Gastrocnemius medialis (tissue), 4 donors: ENCODE data around the gene GSAP. TPM values are rescaled to one million over a fixed set of nuclear protein-coding genes. Genes with fewer than 3 reads are reported as not detected.
A peak's percentile ranks its signal among the peaks of the same experiment; 100 is the strongest.

Experiments
- ATAC-seq, 2 donors: fragments of 150-250 bp; one replicate each; pipeline ENCODE4 v1.9.1; 2016
- DNase-seq, 2 donors: peaks; one replicate each; pipeline ENCODE4 v3.0.0-alpha.2; 2019
- H3K27ac ChIP-seq, 4 donors: fragments of 200-600 bp; sonication (generic); 1 replicate in 1 of 4; 2 replicates in 3 of 4; pipeline ENCODE4 v1.5.1; 2016 to 2018; ENCODE audit warnings: mild to moderate bottlenecking in 2 of 4, moderate library complexity in 1 of 4
- H3K27me3 ChIP-seq, 3 donors: fragments of 200-600 bp; sonication (generic) in 2 of 3; 1 replicate in 1 of 3; 2 replicates in 2 of 3; pipeline versions ENCODE4 v1.5.1 to v1.6.0; 2016 to 2019; ENCODE audit warnings: mild to moderate bottlenecking in 1 of 3, moderate library complexity in 1 of 3
- H3K36me3 ChIP-seq, 2 donors: fragments of 200-600 bp; sonication (generic) in 1 of 2; one replicate each; pipeline ENCODE4 v1.5.1; 2017 to 2018
- H3K4me1 ChIP-seq, 2 donors: fragments of 200-600 bp; sonication (generic) in 1 of 2; one replicate each; pipeline ENCODE4 v1.5.1; 2016 to 2017; ENCODE audit warnings: mild to moderate bottlenecking in 2 of 2
- H3K4me3 ChIP-seq, 4 donors: fragments of 200-600 bp; sonication (generic) in 3 of 4; 1 replicate in 1 of 4; 2 replicates in 3 of 4; pipeline ENCODE4 v1.5.1; 2016 to 2019; ENCODE audit warnings: mild to moderate bottlenecking in 2 of 4
- H3K9me3 ChIP-seq, 3 donors: fragments of 200-600 bp; sonication (generic) in 2 of 3; 1 replicate in 1 of 3; 2 replicates in 2 of 3; pipeline ENCODE4 v1.5.1; 2016 to 2019
- CTCF ChIP-seq, 5 experiments: fragments of 450-650 bp in 3 of 5; fragments of 200-600 bp in 2 of 5; sonication (generic) in 2 of 5; IDR thresholded peaks in 4 of 5; conservative IDR thresholded peaks in 1 of 5; 1 replicate in 4 of 5; 2 replicates in 1 of 5; pipeline ENCODE4 v1.5.1; 2016 to 2019; ENCODE audit warnings: antibody characterized with exemption in 5 of 5, mild to moderate bottlenecking in 3 of 5, moderate library complexity in 3 of 5
- POLR2A ChIP-seq, 2 donors: fragments of 450-650 bp; IDR thresholded peaks; one replicate each; pipeline ENCODE4 v1.6.1; 2017; ENCODE audit warnings: antibody characterized with exemption in 2 of 2, mild to moderate bottlenecking in 2 of 2, moderate library complexity in 2 of 2
- in situ Hi-C, 4 donors: fragments of 200-750 bp; cut with MboI; loops; one replicate each; pipeline versions ENCODE4 v1.15.0 to v1.8.0; 2017; ENCODE audit warnings: low sequenced_read_pairs in 4 of 4
- intact Hi-C: fragments of 100-400 bp; cut with DNase I; formaldehyde crosslinking; loops from one replicate; pipeline ENCODE4 v1.15.1; 2023; ENCODE audit warnings: low total_unique reads
- total RNA-seq, 4 donors: library from RNA; depleted of rRNA; stranded (reverse); fragments of >200 nt; gene quantifications; one replicate each; pipeline versions ENCODE4 v1.1.0 to v1.2.3, GENCODE V29; 2016

Gene GSAP
- total RNA-seq, 4 donors from 2014 or later: 1.2 to 8.3 (median 2.5) TPM

GRCh38 chr7:77461842-77462241 is 45.7 kb upstream of the GSAP start:
- no peak for DNase-seq
- ATAC-seq: no peak
- H3K27ac ChIP-seq: no peak overlapping the region
- H3K9me3 ChIP-seq: no peaks in the 10 kb centered on the region
- in situ Hi-C loops: no loop called here
- no peaks in the 10 kb centered on the region for H3K36me3 ChIP-seq
- no peak for TF ChIP-seq CTCF (IDR thresholded peaks at IDR 0.05 in 4 of 5, conservative IDR thresholded peaks at IDR 0.05 in 1 of 5)
- TF ChIP-seq POLR2A (IDR thresholded peaks at IDR 0.05): no peak
- no peaks in the 10 kb centered on the region for H3K27me3 ChIP-seq
- no peak overlapping the region for H3K4me3 ChIP-seq
- H3K4me1 ChIP-seq: no peaks in the 10 kb centered on the region
- intact Hi-C loops: no loop called here

GRCh38 chr7:77461246-77461645 is 45.1 kb upstream of the GSAP start:
- no peaks in the 10 kb centered on the region for H3K36me3 ChIP-seq
- ATAC-seq (no peak), DNase-seq (no peak)
- no peak overlapping the region for H3K27ac ChIP-seq
- no peaks in the 10 kb centered on the region for H3K9me3 ChIP-seq
- intact Hi-C loops (no loop called here), in situ Hi-C loops (no loop called here)
- H3K4me1 ChIP-seq: no peaks in the 10 kb centered on the region
- no peaks in the 10 kb centered on the region for H3K27me3 ChIP-seq
- TF ChIP-seq CTCF (IDR thresholded peaks at IDR 0.05 in 4 of 5, conservative IDR thresholded peaks at IDR 0.05 in 1 of 5) (no peak), POLR2A (IDR thresholded peaks at IDR 0.05) (no peak)
- no peak overlapping the region for H3K4me3 ChIP-seq

- ATAC-seq (no peak), DNase-seq (no peak)
- no peak overlapping the region for H3K27ac ChIP-seq
- no peak overlapping the region for H3K4me3 ChIP-seq
- in situ Hi-C loops (no loop called here), intact Hi-C loops (no loop called here)
- no peaks in the 10 kb centered on the region for H3K9me3 ChIP-seq
- H3K36me3 ChIP-seq: no peaks in the 10 kb centered on the region
- H3K27me3 ChIP-seq: peaks cover 0 to 3% (median 0%) of the 10 kb centered on the region in 3 donors
- TF ChIP-seq POLR2A (IDR thresholded peaks at IDR 0.05) (no peak), CTCF (IDR thresholded peaks at IDR 0.05 in 4 of 5, conservative IDR thresholded peaks at IDR 0.05 in 1 of 5) (peak in 1 of 5 experiments; percentile 7)
- H3K4me1 ChIP-seq: no peaks in the 10 kb centered on the region
These were observed 43.9 kb upstream of the GSAP start for GRCh38 chr7:77460057-77460486.

GRCh38 chr7:77459311-77459726 is 43.2 kb upstream of the GSAP start:
- DNase-seq (no peak), ATAC-seq (no peak)
- no peaks in the 10 kb centered on the region for H3K9me3 ChIP-seq
- in situ Hi-C loops: no loop called here
- TF ChIP-seq POLR2A (IDR thresholded peaks at IDR 0.05) (no peak), CTCF (IDR thresholded peaks at IDR 0.05 in 4 of 5, conservative IDR thresholded peaks at IDR 0.05 in 1 of 5) (no peak)
- no peak overlapping the region for H3K4me3 ChIP-seq
- no peaks in the 10 kb centered on the region for H3K4me1 ChIP-seq
- no peaks in the 10 kb centered on the region for H3K36me3 ChIP-seq
- peaks cover 0 to 3% (median 0%) of the 10 kb centered on the region in 3 donors for H3K27me3 ChIP-seq
- intact Hi-C loops: no loop called here
- no peak overlapping the region for H3K27ac ChIP-seq

GRCh38 chr7:77458786-77459185 is 42.6 kb upstream of the GSAP start:
- Histone ChIP-seq H3K27me3 (peaks cover 0 to 3% (median 0%) of the 10 kb centered on the region in 3 donors), H3K4me3 (no peak overlapping the region), H3K27ac (no peak overlapping the region), H3K4me1 (peaks cover 0 to 3% of the 10 kb centered on the region in 2 donors), H3K36me3 (no peaks in the 10 kb centered on the region), H3K9me3 (no peaks in the 10 kb centered on the region)
- intact Hi-C loops: no loop called here
- DNase-seq (no peak), ATAC-seq (no peak)
- in situ Hi-C loops: no loop called here
- TF ChIP-seq CTCF (IDR thresholded peaks at IDR 0.05 in 4 of 5, conservative IDR thresholded peaks at IDR 0.05 in 1 of 5) (no peak), POLR2A (IDR thresholded peaks at IDR 0.05) (no peak)
